Activated B cell treated with CpG ODN at 0.5 μM for 24 hours (primary cell): Measurements from ENCODE around the gene PLEK2. TPM values are rescaled to one million over a fixed set of nuclear protein-coding genes. Genes with fewer than 3 reads are reported as not detected.
"Not testable (repeated sequence)": the region's sequence is repeated elsewhere in the genome, so short reads cannot be mapped to it uniquely, and the experiment has no call there.

Experiments
- ATAC-seq: fragments of 200-7000 bp; cut with Tn5 transposase; one replicate; pipeline ENCODE4 v1.10.0; 2021; ENCODE audit warnings: low read depth, mild to moderate bottlenecking, moderate library complexity
- CTCF ChIA-PET: fragments of 350-600 bp; sonication (Branson Sonifier 250); formaldehyde crosslinking; loops from one replicate; lab custom pipeline; 2021; ENCODE audit warnings: antibody characterized with exemption; lab: Charles Lee
- POLR2A ChIA-PET: fragments of 350-600 bp; sonication (Branson Sonifier 250); formaldehyde crosslinking; loops from one replicate; lab custom pipeline; 2021; ENCODE audit warnings: antibody characterized with exemption; lab: Charles Lee
- DNase-seq: peaks from one replicate; pipeline ENCODE4 v3.0.0; 2022
- H3K27ac Mint-ChIP-seq: one replicate; pipeline ENCODE4 v1.8.0; 2020; ENCODE audit warnings: mixed read lengths
- H3K27me3 Mint-ChIP-seq: one replicate; pipeline ENCODE4 v1.8.0; 2021; ENCODE audit warnings: mixed read lengths
- H3K36me3 Mint-ChIP-seq: one replicate; pipeline ENCODE4 v1.8.0; 2021; ENCODE audit warnings: low read depth, mixed read lengths
- H3K4me1 Mint-ChIP-seq: one replicate; pipeline ENCODE4 v1.8.0; 2021; ENCODE audit warnings: mixed read lengths
- H3K4me3 Mint-ChIP-seq: one replicate; pipeline ENCODE4 v1.8.0; 2020; ENCODE audit warnings: mild to moderate bottlenecking, mixed read lengths
- H3K9me3 Mint-ChIP-seq: one replicate; pipeline ENCODE4 v1.8.0; 2020; ENCODE audit warnings: mixed read lengths
- CTCF ChIP-seq: fragments of 200-600 bp; IDR thresholded peaks from one replicate; pipeline ENCODE4 v1.8.0; 2022; ENCODE audit warnings: antibody characterized with exemption, mild to moderate bottlenecking
- intact Hi-C: fragments of 100-400 bp; cut with micrococcal nuclease; formaldehyde crosslinking; loops from one replicate; pipeline ENCODE4 v1.15.1; 2024
- total RNA-seq: library from RNA; stranded (reverse); gene quantifications from 2 replicates; pipeline ENCODE4 v1.2.3, GENCODE V29; 2022

The PLEK2 gene
- total RNA-seq, 1 donor from 2014 or later: not detected

GRCh38 chr14:67418401-67419191 lies 6.6 kb upstream of the PLEK2 start:
- ChIA-PET POLR2A (interaction anchor here (0.5 to 0.6 kb wide), 2 partner anchors 172 to 571 kb away, joined by 3 to 11 read pairs; no protein-coding TSS in a partner anchor), CTCF (interaction anchor here (0.8 to 1.0 kb wide), 2 partner anchors 8 to 153 kb away, joined by 3 to 6 read pairs; no protein-coding TSS in a partner anchor)
- DNase-seq: no peak
- Mint-ChIP-seq H3K27me3 (no peaks in the 10 kb centered on the region), H3K36me3 (no peaks in the 10 kb centered on the region), H3K4me1 (peaks cover 15% of the 10 kb centered on the region), H3K4me3 (no peak overlapping the region), H3K27ac (no peak overlapping the region), H3K9me3 (no peaks in the 10 kb centered on the region)
- no peak for ATAC-seq
- intact Hi-C loops: no loop called here
- TF ChIP-seq CTCF: no peak

- TF ChIP-seq CTCF: no peak
- ATAC-seq (no peak), DNase-seq (no peak)
- ChIA-PET POLR2A (interaction anchor here (0.6 kb wide), 1 partner anchor 9 kb away, joined by 3 read pairs; no protein-coding TSS in a partner anchor), CTCF (interaction anchor here (0.8 to 1.0 kb wide), 2 partner anchors 9 to 153 kb away, joined by 3 to 6 read pairs; no protein-coding TSS in a partner anchor)
- Mint-ChIP-seq H3K36me3 (no peaks in the 10 kb centered on the region), H3K4me3 (no peak overlapping the region), H3K27ac (no peak overlapping the region), H3K27me3 (peaks cover 2% of the 10 kb centered on the region), H3K4me1 (peaks cover 15% of the 10 kb centered on the region), H3K9me3 (no peaks in the 10 kb centered on the region)
- intact Hi-C loops: no loop called here
Observed at GRCh38 chr14:67417633-67418032, 5.7 kb upstream of the PLEK2 start.

- Mint-ChIP-seq H3K36me3 (no peaks in the 10 kb centered on the region), H3K27me3 (peaks cover 8% of the 10 kb centered on the region), H3K9me3 (no peaks in the 10 kb centered on the region), H3K4me1 (peaks cover 15% of the 10 kb centered on the region), H3K4me3 (no peak overlapping the region), H3K27ac (no peak overlapping the region)
- intact Hi-C loops: no loop called here
- ChIA-PET POLR2A (no interaction called here), CTCF (interaction anchor here (1.3 kb wide), 1 partner anchor 150 kb away, joined by 3 read pairs; no protein-coding TSS in a partner anchor)
- TF ChIP-seq CTCF: no peak
- ATAC-seq (peak; percentile 69), DNase-seq (no peak)
Observed at GRCh38 chr14:67416810-67417209, 4.8 kb upstream of the PLEK2 start.

- Mint-ChIP-seq H3K4me3 (no peak overlapping the region), H3K27ac (no peak overlapping the region), H3K36me3 (no peaks in the 10 kb centered on the region), H3K27me3 (peaks cover 11% of the 10 kb centered on the region), H3K9me3 (no peaks in the 10 kb centered on the region), H3K4me1 (peaks cover 15% of the 10 kb centered on the region)
- CTCF ChIA-PET: interaction anchor here (0.7 to 1.3 kb wide), 2 partner anchors 151 to 155 kb away, joined by 3 to 4 read pairs; no protein-coding TSS in a partner anchor
- TF ChIP-seq CTCF: no peak
- POLR2A ChIA-PET: no interaction called here
- ATAC-seq: no peak
- no peak for DNase-seq
- intact Hi-C loops: no loop called here
Observed at GRCh38 chr14:67416085-67416484, 4.1 kb upstream of the PLEK2 start.

- H3K4me3 Mint-ChIP-seq, H3K27ac Mint-ChIP-seq, DNase-seq, ATAC-seq, intact Hi-C loops, POLR2A ChIA-PET, H3K36me3 Mint-ChIP-seq, H3K9me3 Mint-ChIP-seq: not testable (repeated sequence)
- CTCF ChIA-PET: interaction anchor here (0.7 kb wide), 1 partner anchor 155 kb away, joined by 4 read pairs; no protein-coding TSS in a partner anchor
- Mint-ChIP-seq H3K4me1 (peaks cover 15% of the 10 kb centered on the region), H3K27me3 (peaks cover 16% of the 10 kb centered on the region)
Observed at GRCh38 chr14:67415610-67416009, 3.6 kb upstream of the PLEK2 start.
